GM12872 (cell line): ENCODE data around the gene ZNF548.

ENCODE experiments used
- TF ChIP-seq, protein P1 (sequence below): IDR thresholded peaks from 3 replicates; pipeline ENCODE4 v1.5.1; 2011; ENCODE audit warnings: low read depth, mild to moderate bottlenecking, low read length, moderate library complexity; ENCODE audit not compliant: insufficient read depth

The ZNF548 gene

DNA sequence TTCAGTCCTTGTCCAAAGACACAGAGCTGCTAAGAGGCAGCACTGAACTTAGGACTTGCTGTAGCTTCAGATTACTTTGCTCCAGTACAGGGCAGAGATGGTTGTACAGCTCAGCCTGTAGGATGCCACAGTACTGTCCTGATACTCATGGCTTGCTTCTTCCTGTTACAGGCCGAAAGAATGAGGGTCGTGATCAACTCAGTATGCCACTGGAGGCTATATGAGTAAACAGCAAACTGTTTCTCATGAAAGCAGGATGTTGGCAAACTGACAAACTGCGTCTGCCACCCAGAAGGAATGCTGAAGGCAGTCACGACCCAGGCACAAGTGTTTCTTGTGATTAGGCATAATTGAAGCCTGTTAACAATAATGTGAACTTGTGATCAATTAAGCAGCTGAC lies 48.3 kb downstream of the ZNF548 start:
- TF ChIP-seq, protein P1, sequence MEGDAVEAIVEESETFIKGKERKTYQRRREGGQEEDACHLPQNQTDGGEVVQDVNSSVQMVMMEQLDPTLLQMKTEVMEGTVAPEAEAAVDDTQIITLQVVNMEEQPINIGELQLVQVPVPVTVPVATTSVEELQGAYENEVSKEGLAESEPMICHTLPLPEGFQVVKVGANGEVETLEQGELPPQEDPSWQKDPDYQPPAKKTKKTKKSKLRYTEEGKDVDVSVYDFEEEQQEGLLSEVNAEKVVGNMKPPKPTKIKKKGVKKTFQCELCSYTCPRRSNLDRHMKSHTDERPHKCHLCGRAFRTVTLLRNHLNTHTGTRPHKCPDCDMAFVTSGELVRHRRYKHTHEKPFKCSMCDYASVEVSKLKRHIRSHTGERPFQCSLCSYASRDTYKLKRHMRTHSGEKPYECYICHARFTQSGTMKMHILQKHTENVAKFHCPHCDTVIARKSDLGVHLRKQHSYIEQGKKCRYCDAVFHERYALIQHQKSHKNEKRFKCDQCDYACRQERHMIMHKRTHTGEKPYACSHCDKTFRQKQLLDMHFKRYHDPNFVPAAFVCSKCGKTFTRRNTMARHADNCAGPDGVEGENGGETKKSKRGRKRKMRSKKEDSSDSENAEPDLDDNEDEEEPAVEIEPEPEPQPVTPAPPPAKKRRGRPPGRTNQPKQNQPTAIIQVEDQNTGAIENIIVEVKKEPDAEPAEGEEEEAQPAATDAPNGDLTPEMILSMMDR: no peak

DNA sequence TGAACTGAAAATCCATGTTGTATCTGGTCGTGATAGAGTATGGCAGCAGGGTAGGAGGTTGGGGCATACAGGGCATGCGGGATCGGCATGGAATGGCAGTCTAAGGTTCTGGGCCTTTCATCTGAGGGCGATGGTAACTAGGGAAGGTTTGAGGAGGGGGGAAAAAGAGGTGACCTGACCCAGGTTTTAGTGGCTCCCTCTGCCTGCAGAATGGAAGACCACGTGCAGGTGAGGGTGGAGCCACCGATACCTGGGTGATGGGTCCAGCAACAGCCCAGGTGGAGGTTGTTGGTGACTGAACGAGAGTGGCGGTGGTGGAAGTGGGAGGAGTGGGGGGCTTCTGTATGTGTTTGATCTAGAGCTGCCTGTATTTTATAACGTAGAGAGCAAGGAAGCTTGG lies 49.3 kb downstream of the ZNF548 start:
- TF ChIP-seq, protein P1: no peak

DNA sequence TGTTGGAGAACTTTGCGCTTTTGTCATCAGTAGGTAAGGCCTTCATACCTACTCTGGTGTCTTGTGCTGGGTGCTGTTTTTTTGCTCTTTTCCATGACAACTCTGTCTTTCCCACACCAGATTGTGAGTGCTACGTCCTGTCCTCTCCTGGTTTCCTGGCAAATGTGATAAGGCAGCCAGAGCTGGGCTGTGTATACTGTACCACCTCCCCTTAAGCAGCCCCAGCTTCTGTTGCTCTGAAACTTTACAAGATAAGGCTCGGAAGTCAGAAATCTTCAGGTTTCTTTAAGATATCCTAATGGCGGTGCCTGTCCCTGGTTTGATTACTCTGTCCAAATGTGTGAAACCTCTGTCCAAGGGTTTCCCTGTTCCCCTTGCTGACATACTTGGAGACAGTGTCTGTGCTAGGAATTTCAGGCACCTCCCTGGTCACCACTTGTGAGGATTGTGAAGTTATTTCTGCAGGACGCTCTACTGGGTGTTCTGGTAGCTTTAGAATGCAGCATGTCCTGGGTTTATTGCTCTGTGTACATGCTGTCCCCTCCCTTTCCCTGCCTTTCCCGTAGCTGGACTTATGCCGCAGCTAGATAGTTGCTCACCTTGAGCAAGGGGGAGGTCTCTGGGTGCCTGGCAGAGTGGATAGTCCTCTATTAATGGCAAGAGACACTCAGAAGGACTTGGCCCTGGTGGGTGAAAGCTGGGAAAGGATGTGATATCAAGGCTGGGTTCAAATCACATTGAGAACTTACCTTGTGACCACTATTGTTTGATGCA lies 52.5 kb downstream of the ZNF548 start:
- TF ChIP-seq, protein P1: no peak

DNA sequence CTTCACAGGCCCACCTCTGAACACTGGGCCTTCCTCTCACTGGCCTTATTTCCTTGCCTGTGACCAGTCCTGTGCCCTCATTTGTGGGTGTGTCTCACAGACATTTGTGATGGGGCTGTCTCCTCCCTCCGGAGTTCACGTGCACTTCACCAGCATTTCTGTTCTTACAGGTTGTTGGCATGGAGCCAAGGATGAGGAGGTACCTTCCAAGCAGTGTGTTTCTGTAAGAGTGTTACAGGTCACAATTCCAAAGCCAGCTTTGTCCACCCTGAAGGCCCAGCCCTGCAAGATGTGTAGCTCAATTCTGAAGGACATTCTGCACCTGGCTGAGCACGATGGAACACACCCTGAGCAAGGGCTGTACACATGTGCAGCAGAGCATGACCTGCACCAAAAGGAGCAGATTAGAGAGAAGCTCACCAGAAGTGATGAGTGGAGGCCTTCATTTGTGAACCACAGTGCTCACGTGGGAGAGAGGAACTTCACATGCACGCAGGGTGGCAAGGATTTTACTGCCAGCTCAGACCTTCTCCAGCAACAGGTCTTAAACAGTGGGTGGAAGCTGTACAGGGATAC lies 53.6 kb downstream of the ZNF548 start:
- TF ChIP-seq, protein P1: no peak

DNA sequence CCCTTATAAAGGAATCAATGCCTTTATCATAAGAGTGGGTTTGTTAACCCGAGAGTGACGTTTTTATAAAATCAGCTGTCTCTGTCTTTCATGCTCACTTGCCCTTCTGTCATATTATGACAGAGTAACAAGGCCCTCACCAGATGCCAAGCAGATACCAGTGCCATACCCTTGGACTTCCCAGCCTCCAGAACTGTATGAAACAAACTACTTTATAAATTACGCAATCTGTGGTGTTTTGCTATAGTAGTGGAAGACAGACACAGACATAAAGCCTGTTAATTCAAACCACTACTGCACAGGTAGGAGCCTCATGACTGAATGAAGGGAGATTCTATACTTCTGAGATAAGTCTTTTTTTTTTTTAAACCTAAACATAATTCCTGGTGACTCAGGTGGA lies 62.7 kb downstream of the ZNF548 start:
- TF ChIP-seq, protein P1: no peak
